Mammary epithelial cell (primary cell): ENCODE data around the gene TULP3.

Source experiments
- CTCF ChIP-seq, 2 donors: IDR thresholded peaks in 1 of 2; conservative IDR thresholded peaks in 1 of 2; 2 replicates each; pipeline ENCODE4 v1.5.1; 2011 to 2012; ENCODE audit warnings: inconsistent platforms in 2 of 2, low read length in 2 of 2, mild to moderate bottlenecking in 2 of 2, control low read depth in 1 of 2, low read depth in 1 of 2; ENCODE audit not compliant: insufficient read depth in 1 of 2; ENCODE audit errors: extremely low read depth in 1 of 2
- EZH2 ChIP-seq: IDR thresholded peaks from 2 replicates; pipeline ENCODE4 v1.6.1; 2012; ENCODE audit warnings: low read length, inconsistent platforms, borderline replicate concordance

- no peak for TF ChIP-seq CTCF (conservative IDR thresholded peaks at IDR 0.05 in 1 of 2, IDR thresholded peaks at IDR 0.05 in 1 of 2; ENCODE audit: extremely low read depth in 1 of 2, insufficient read depth in 1 of 2, low read depth in 1 of 2, low read length in 2 of 2)
- no peak for TF ChIP-seq EZH2
These were observed 46.8 kb downstream of the TULP3 start for GRCh38 chr12:2937500-2937899.
